NB4 (cell line): Measurements from ENCODE around the gene PRX.
"Not testable (repeated sequence)": the region's sequence is repeated elsewhere in the genome, so short reads cannot be mapped to it uniquely, and the experiment has no call there.

Source experiments
- CTCF ChIP-seq: IDR thresholded peaks from one replicate; pipeline ENCODE4 v1.5.1; 2012; ENCODE audit warnings: low read depth, low read length
- MAX ChIP-seq: IDR thresholded peaks from 2 replicates; pipeline ENCODE4 v1.6.1; 2011; ENCODE audit warnings: low read depth, low read length
- MYC ChIP-seq: IDR thresholded peaks from 2 replicates; pipeline ENCODE4 v1.6.1; 2011; ENCODE audit warnings: low read depth, low read length

GRCh38 chr19:40453943-40454342 lies 40.8 kb upstream of the PRX start:
- TF ChIP-seq MAX, MYC, CTCF: not testable (repeated sequence)
